ENCODE data around the gene HRH3. TPM values are rescaled to one million over a fixed set of nuclear protein-coding genes. Genes with fewer than 3 reads are reported as not detected.

Gene HRH3
- polyA plus RNA-seq, 3 donors = not detected

- Histone ChIP-seq H3K36me3 (replicated peaks in 1 of 2; ENCODE audit: control insufficient read depth in 1 of 2, insufficient read depth in 2 of 2, low read length in 2 of 2) (peaks cover 20 to 40% of the 10 kb centered on the region in 2 donors), H3K79me2 (ENCODE audit: insufficient read depth, low read length) (peaks cover 76% of the 10 kb centered on the region), H3K9ac (ENCODE audit: insufficient read depth, low read length, poor library complexity, severe bottlenecking) (no peak overlapping the region), H3K4me1 (ENCODE audit: control insufficient read depth in 1 of 2, insufficient read depth in 2 of 2, low read length in 2 of 2) (peaks cover 28 to 38% of the 10 kb centered on the region in 2 donors), H3K27ac (ENCODE audit: low read depth in 1 of 2, low read length in 2 of 2) (no peak overlapping the region), H3K4me2 (replicated peaks; ENCODE audit: extremely low read depth, low read length, poor library complexity, severe bottlenecking) (no peak overlapping the region), H3K27me3 (ENCODE audit: control insufficient read depth in 2 of 2, insufficient read depth in 2 of 2, low read length in 2 of 2) (no peaks in the 10 kb centered on the region), H4K20me1 (ENCODE audit: insufficient read depth, low read length) (peaks cover 67% of the 10 kb centered on the region), H3K4me3 (replicated peaks in 1 of 3; ENCODE audit: low read depth in 2 of 3, low read length in 3 of 3) (no peak overlapping the region), H2AFZ (ENCODE audit: insufficient read depth, low read depth, low read length, poor library complexity, severe bottlenecking) (no peak overlapping the region), H3K9me3 (replicated peaks in 1 of 2; ENCODE audit: control insufficient read depth in 1 of 2, insufficient read depth in 1 of 2, low read length in 2 of 2) (no peaks in the 10 kb centered on the region)
- intact Hi-C loops (cut with micrococcal nuclease) = loop anchor here in 1 of 2 donors (5.0 kb wide), 1 partner anchor 146 kb away; the partner anchor contains the start of gene RPS21
- no peak for TF ChIP-seq CTCF (IDR thresholded peaks at IDR 0.05)
- H3K27ac Mint-ChIP-seq = peak overlapping the region in 2 of 7 donors; percentile 26 to 77
- peaks cover 0 to 2% (median 0%) of the 10 kb centered on the region in 7 donors for H3K9me3 Mint-ChIP-seq
- H3K36me3 Mint-ChIP-seq = peaks cover 30 to 47% of the 10 kb centered on the region in 2 donors
- no peak overlapping the region for H3K4me3 Mint-ChIP-seq
- peaks cover 0 to 6% (median 0%) of the 10 kb centered on the region in 3 donors for H3K27me3 Mint-ChIP-seq (ENCODE audit: low read depth in 3 of 3)
- H3K4me1 Mint-ChIP-seq = peaks cover 41% of the 10 kb centered on the region
- WGBS (ENCODE audit: insufficient coverage) = 98% methylated on average over 7 of the region's 10 CpGs
- no peak for DNase-seq
Measured at GRCh38 chr20:62241506-62241905, 21.4 kb upstream of the HRH3 start.

- peak overlapping the region in 6 of 7 donors; percentile 22 to 88 (median 68) for H3K27ac Mint-ChIP-seq
- peaks cover 41% of the 10 kb centered on the region for H3K4me1 Mint-ChIP-seq
- peaks cover 63% of the 10 kb centered on the region for H3K79me2 ChIP-seq (ENCODE audit: insufficient read depth, low read length)
- peaks cover 0 to 6% (median 2%) of the 10 kb centered on the region in 3 donors for H3K27me3 Mint-ChIP-seq (ENCODE audit: low read depth in 3 of 3)
- peaks cover 27 to 38% of the 10 kb centered on the region in 2 donors for H3K36me3 Mint-ChIP-seq
- H3K4me2 ChIP-seq (replicated peaks; ENCODE audit: extremely low read depth, low read length, poor library complexity, severe bottlenecking) = peak overlapping the region; percentile 22
- intact Hi-C loops (cut with micrococcal nuclease) = loop anchor here in 1 of 2 donors (5.0 kb wide), 1 partner anchor 147 kb away; the partner anchor contains the start of gene RPS21
- peaks cover 28 to 38% of the 10 kb centered on the region in 2 donors for H3K4me1 ChIP-seq (ENCODE audit: control insufficient read depth in 1 of 2, insufficient read depth in 2 of 2, low read length in 2 of 2)
- H4K20me1 ChIP-seq (ENCODE audit: insufficient read depth, low read length) = peaks cover 53% of the 10 kb centered on the region
- no peak overlapping the region for H2AFZ ChIP-seq (ENCODE audit: insufficient read depth, low read depth, low read length, poor library complexity, severe bottlenecking)
- H3K36me3 ChIP-seq (replicated peaks in 1 of 2; ENCODE audit: control insufficient read depth in 1 of 2, insufficient read depth in 2 of 2, low read length in 2 of 2) = peaks cover 18 to 29% of the 10 kb centered on the region in 2 donors
- H3K9me3 ChIP-seq (replicated peaks in 1 of 2; ENCODE audit: control insufficient read depth in 1 of 2, insufficient read depth in 1 of 2, low read length in 2 of 2) = no peaks in the 10 kb centered on the region
- peak; percentile 32 to 68 (median 59) for DNase-seq
- H3K4me3 Mint-ChIP-seq = peak overlapping the region; percentile 75 to 82
- no peak overlapping the region for H3K9ac ChIP-seq (ENCODE audit: insufficient read depth, low read length, poor library complexity, severe bottlenecking)
- no peak for TF ChIP-seq CTCF (IDR thresholded peaks at IDR 0.05)
- H3K27ac ChIP-seq (ENCODE audit: low read depth in 1 of 2, low read length in 2 of 2) = peak overlapping the region; percentile 13 to 79
- peaks cover 0 to 2% (median 0%) of the 10 kb centered on the region in 7 donors for H3K9me3 Mint-ChIP-seq
- H3K4me3 ChIP-seq (replicated peaks in 1 of 3; ENCODE audit: low read depth in 2 of 3, low read length in 3 of 3) = peak overlapping the region in 1 of 3 experiments; percentile 82
- WGBS (ENCODE audit: insufficient coverage) = 100% methylated on average over 1 of the region's 13 CpGs
- no peaks in the 10 kb centered on the region for H3K27me3 ChIP-seq (ENCODE audit: control insufficient read depth in 2 of 2, insufficient read depth in 2 of 2, low read length in 2 of 2)
Measured at GRCh38 chr20:62240020-62240685, 20.1 kb upstream of the HRH3 start.

All from CD14-positive monocyte (primary cell).